HT-29 (cell line): ENCODE measurements around the gene ZMAT3. TPM values are rescaled to one million over a fixed set of nuclear protein-coding genes. Genes with fewer than 3 reads are reported as not detected.

Source experiments
- small RNA-seq: library from RNA; depleted of rRNA; stranded (forward); fragments of <200 nt; gene quantifications from one replicate; pipeline ENCODE3, GENCODE V24; 2014
- total RNA-seq: library from RNA; depleted of rRNA; stranded (reverse); fragments of >200 nt; shearing (Covaris generic); gene quantifications from 2 replicates; pipeline ENCODE4 v1.2.3, GENCODE V29; 2014; rRNA removed

The ZMAT3 gene
- total RNA-seq, 1 experiment from 2014 or later: 0.89 TPM

Small RNAs within 50 kb of the gene (small RNA-seq; reads per million reads assigned to genes)
- gene RF00019: not detected

Other genes with a start within 250 kb of the ZMAT3 start
- 5.0 and 7.4 TPM in 2 replicates for gene PIK3CA, start 76.5 kb upstream of the ZMAT3 start, total RNA-seq
- gene KCNMB3, start 179.3 kb upstream of the ZMAT3 start, total RNA-seq: 1.7 and 1.9 TPM in 2 replicates